ENCODE data around the gene CBX8. TPM values are rescaled to one million over a fixed set of nuclear protein-coding genes. Genes with fewer than 3 reads are reported as not detected.
A peak's percentile ranks its signal among the peaks of the same experiment; 100 is the strongest.

Gene CBX8
- total and polyA plus RNA-seq, 2 donors from 2014 or later = 3.5 to 6.2 TPM

- H3K9me3 ChIP-seq (ENCODE audit: control insufficient read depth in 2 of 3, insufficient read depth in 1 of 3, low read length in 3 of 3) = no peaks in the 10 kb centered on the region
- no peak overlapping the region for H3K9ac ChIP-seq (ENCODE audit: low read length in 3 of 3)
- peaks cover 13% of the 10 kb centered on the region for H3K27me3 ChIP-seq (ENCODE audit: control insufficient read depth, insufficient read depth, low read length)
- FAIRE-seq (no peak), DNase-seq (peak in 2 of 5 donors; percentile 33 to 36)
- H3K36me3 ChIP-seq (ENCODE audit: control insufficient read depth in 2 of 3, insufficient read depth in 3 of 3, low read length in 3 of 3) = no peaks in the 10 kb centered on the region
- H3K4me1 ChIP-seq (ENCODE audit: control insufficient read depth in 2 of 3, insufficient read depth in 2 of 3, low read depth in 1 of 3, low read length in 3 of 3) = peaks cover 0 to 4% (median 0%) of the 10 kb centered on the region in 3 donors
- TF ChIP-seq, protein P1, sequence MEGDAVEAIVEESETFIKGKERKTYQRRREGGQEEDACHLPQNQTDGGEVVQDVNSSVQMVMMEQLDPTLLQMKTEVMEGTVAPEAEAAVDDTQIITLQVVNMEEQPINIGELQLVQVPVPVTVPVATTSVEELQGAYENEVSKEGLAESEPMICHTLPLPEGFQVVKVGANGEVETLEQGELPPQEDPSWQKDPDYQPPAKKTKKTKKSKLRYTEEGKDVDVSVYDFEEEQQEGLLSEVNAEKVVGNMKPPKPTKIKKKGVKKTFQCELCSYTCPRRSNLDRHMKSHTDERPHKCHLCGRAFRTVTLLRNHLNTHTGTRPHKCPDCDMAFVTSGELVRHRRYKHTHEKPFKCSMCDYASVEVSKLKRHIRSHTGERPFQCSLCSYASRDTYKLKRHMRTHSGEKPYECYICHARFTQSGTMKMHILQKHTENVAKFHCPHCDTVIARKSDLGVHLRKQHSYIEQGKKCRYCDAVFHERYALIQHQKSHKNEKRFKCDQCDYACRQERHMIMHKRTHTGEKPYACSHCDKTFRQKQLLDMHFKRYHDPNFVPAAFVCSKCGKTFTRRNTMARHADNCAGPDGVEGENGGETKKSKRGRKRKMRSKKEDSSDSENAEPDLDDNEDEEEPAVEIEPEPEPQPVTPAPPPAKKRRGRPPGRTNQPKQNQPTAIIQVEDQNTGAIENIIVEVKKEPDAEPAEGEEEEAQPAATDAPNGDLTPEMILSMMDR (IDR thresholded peaks at IDR 0.05; ENCODE audit: borderline replicate concordance, extremely low read depth, insufficient read depth) = no peak
- H3K27ac ChIP-seq (ENCODE audit: low read depth in 2 of 2, low read length in 2 of 2) = no peak overlapping the region
- no peak overlapping the region for H3K4me3 ChIP-seq (ENCODE audit: low read length in 3 of 3)
- intact Hi-C loops (cut with DNase I) = no loop called here
Observed at GRCh38 chr17:79752175-79752574, 44.7 kb downstream of the CBX8 start.

DNA sequence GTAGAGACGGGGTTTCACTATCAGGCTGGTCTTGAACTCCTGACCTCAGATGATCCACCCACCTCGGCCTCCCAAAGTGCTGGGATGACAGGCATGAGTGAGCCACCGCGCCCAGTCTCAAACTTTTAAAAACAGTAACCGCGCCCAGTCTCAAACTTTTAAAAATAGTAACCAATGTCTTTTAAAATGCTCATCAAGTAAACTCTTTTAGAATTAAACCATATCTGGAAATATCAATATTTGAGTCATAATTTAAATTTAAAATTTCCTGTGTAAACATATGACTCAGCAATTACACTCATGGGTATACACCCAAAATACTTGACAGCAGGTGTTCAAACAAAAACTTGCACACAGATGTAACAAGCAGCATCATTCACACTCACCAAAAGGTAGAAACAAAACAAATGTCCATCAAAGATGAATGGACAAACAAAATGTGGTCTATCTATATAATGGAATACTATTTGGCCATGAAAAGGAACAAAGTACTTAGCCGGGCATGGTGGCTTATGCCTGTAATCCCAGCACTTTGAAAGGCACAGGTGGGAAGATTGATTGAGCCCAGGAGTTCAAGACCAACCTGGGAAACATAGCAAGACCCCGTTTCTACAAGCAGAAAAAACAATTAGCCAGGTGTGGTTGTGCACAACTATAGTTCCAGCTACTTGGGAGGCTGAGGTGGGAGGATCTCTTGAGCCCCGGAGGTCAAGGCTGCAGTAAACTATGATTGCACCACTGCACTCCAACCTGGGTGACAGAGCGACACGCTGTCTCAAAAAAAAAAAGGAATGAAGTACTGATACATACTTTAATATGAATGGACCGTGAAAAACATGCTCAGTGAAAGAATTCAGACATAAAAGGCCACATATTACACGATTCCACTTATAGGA lies 46.0 kb downstream of the CBX8 start:
- no peaks in the 10 kb centered on the region for H3K36me3 ChIP-seq (ENCODE audit: control insufficient read depth in 2 of 3, insufficient read depth in 3 of 3, low read length in 3 of 3)
- intact Hi-C loops (cut with DNase I) = no loop called here
- H3K9ac ChIP-seq (ENCODE audit: low read length in 3 of 3) = no peak overlapping the region
- H3K4me1 ChIP-seq (ENCODE audit: control insufficient read depth in 2 of 3, insufficient read depth in 2 of 3, low read depth in 1 of 3, low read length in 3 of 3) = peaks cover 0 to 4% (median 0%) of the 10 kb centered on the region in 3 donors
- H3K4me3 ChIP-seq (ENCODE audit: low read length in 3 of 3) = no peak overlapping the region
- FAIRE-seq (no peak), DNase-seq (peak in 1 of 5 donors; percentile 5)
- TF ChIP-seq, protein P1 (IDR thresholded peaks at IDR 0.05; ENCODE audit: borderline replicate concordance, extremely low read depth, insufficient read depth) = no peak
- no peak overlapping the region for H3K27ac ChIP-seq (ENCODE audit: low read depth in 2 of 2, low read length in 2 of 2)
- H3K27me3 ChIP-seq (ENCODE audit: control insufficient read depth, insufficient read depth, low read length) = peaks cover 13% of the 10 kb centered on the region
- no peaks in the 10 kb centered on the region for H3K9me3 ChIP-seq (ENCODE audit: control insufficient read depth in 2 of 3, insufficient read depth in 1 of 3, low read length in 3 of 3)

DNA sequence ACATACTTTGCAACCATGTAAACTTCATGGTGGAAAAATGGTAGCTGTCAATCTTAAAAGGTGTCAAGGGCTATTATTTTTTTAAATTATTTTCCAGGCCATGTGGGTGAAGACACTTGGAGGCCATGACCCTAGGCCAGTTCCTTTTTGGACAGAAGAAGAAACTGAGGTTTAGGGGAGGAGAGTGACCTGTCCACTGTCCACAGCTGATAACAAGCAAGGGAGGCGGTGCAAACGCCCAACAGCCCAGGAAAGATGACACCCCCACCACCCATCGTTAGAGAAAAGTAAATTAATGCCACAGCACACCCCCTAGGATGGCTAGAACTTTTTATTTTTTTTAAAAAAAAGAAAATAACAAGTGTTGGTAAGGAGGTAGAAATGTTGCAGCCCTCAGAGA lies 46.9 kb downstream of the CBX8 start:
- intact Hi-C loops (cut with DNase I) = no loop called here
- Histone ChIP-seq H3K9ac (ENCODE audit: low read length in 3 of 3) (no peak overlapping the region), H3K27ac (ENCODE audit: low read depth in 2 of 2, low read length in 2 of 2) (no peak overlapping the region), H3K4me1 (ENCODE audit: control insufficient read depth in 2 of 3, insufficient read depth in 2 of 3, low read depth in 1 of 3, low read length in 3 of 3) (peaks cover 0 to 4% (median 0%) of the 10 kb centered on the region in 3 donors), H3K4me3 (ENCODE audit: low read length in 3 of 3) (no peak overlapping the region), H3K36me3 (ENCODE audit: control insufficient read depth in 2 of 3, insufficient read depth in 3 of 3, low read length in 3 of 3) (no peaks in the 10 kb centered on the region), H3K9me3 (ENCODE audit: control insufficient read depth in 2 of 3, insufficient read depth in 1 of 3, low read length in 3 of 3) (no peaks in the 10 kb centered on the region), H3K27me3 (ENCODE audit: control insufficient read depth, insufficient read depth, low read length) (peaks cover 13% of the 10 kb centered on the region)
- FAIRE-seq = no peak
- TF ChIP-seq, protein P1 (IDR thresholded peaks at IDR 0.05; ENCODE audit: borderline replicate concordance, extremely low read depth, insufficient read depth) = no peak
- peak in 1 of 5 donors; percentile 1 for DNase-seq

Measured in kidney (tissue), 14 donors.